Upper lobe of right lung (tissue), 1 donor: ENCODE results near the gene ADTRP. TPM values are rescaled to one million over a fixed set of nuclear protein-coding genes. Genes with fewer than 3 reads are reported as not detected.
A peak's percentile ranks its signal among the peaks of the same experiment; 100 is the strongest.

ENCODE experiments used
- ATAC-seq: fragments of 200-7000 bp; cut with Tn5 transposase; one replicate; pipeline ENCODE4 v1.9.1; 2020; ENCODE audit warnings: mild to moderate bottlenecking, moderate library complexity
- DNase-seq: peaks from one replicate; pipeline ENCODE4 v3.0.0-alpha.2; 2020
- H3K27ac ChIP-seq: fragments of 200-600 bp; one replicate; pipeline ENCODE4 v1.8.0; 2022
- H3K27me3 ChIP-seq: fragments of 200-600 bp; one replicate; pipeline ENCODE4 v1.8.0; 2022; ENCODE audit warnings: mild to moderate bottlenecking
- H3K36me3 ChIP-seq: fragments of 200-600 bp; one replicate; pipeline ENCODE4 v1.8.0; 2022
- H3K4me1 ChIP-seq: fragments of 200-600 bp; one replicate; pipeline ENCODE4 v1.8.0; 2022
- H3K4me3 ChIP-seq: fragments of 200-600 bp; one replicate; pipeline ENCODE4 v1.8.0; 2022; ENCODE audit warnings: mild to moderate bottlenecking
- H3K9me3 ChIP-seq: fragments of 200-600 bp; one replicate; pipeline ENCODE4 v1.8.0; 2022
- intact Hi-C: fragments of 100-400 bp; cut with DNase I; formaldehyde crosslinking; loops from one replicate; pipeline ENCODE4 v1.11.0; 2022
- total RNA-seq: library from RNA; stranded (reverse); fragmentation: NEBNext Ultra II Directional; extraction: Animal tissue kit (Norgen Biotek cat#: 25700); gene quantifications from one replicate; pipeline ENCODE4 v1.2.1, GENCODE V29; 2021
- TF ChIP-seq, protein P1 (sequence below): fragments of 200-600 bp; IDR thresholded peaks from one replicate; pipeline ENCODE4 v1.8.0; 2022; ENCODE audit warnings: antibody characterized with exemption
- donor health status: DM: no; HTN: yes; CAD: no; lungs with severe emphysema.

Gene ADTRP
- total RNA-seq, 1 donor from 2014 or later: 21.0 TPM

DNA sequence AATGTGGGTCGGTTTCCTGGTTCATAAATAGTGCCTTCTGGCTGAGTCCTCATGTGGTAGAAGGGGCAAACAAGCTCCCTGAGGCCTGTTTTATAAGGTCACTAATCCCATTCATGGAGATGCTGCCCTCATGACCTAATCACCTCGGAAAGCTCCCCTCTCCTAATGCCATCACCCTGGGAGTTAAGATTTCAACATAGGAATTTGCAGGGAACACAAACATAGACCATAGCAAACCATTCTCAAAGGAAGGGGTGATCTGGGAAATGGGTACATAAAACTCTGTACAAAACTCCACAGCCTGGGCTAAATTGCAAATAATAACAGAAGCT, 1.5 kb upstream of the ADTRP start:
- Histone ChIP-seq H3K36me3 (no peaks in the 10 kb centered on the region), H3K4me3 (no peak overlapping the region), H3K27ac (no peak overlapping the region), H3K27me3 (no peaks in the 10 kb centered on the region), H3K9me3 (no peaks in the 10 kb centered on the region), H3K4me1 (no peaks in the 10 kb centered on the region)
- DNase-seq (no peak), ATAC-seq (no peak)
- TF ChIP-seq, protein P1, sequence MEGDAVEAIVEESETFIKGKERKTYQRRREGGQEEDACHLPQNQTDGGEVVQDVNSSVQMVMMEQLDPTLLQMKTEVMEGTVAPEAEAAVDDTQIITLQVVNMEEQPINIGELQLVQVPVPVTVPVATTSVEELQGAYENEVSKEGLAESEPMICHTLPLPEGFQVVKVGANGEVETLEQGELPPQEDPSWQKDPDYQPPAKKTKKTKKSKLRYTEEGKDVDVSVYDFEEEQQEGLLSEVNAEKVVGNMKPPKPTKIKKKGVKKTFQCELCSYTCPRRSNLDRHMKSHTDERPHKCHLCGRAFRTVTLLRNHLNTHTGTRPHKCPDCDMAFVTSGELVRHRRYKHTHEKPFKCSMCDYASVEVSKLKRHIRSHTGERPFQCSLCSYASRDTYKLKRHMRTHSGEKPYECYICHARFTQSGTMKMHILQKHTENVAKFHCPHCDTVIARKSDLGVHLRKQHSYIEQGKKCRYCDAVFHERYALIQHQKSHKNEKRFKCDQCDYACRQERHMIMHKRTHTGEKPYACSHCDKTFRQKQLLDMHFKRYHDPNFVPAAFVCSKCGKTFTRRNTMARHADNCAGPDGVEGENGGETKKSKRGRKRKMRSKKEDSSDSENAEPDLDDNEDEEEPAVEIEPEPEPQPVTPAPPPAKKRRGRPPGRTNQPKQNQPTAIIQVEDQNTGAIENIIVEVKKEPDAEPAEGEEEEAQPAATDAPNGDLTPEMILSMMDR: no peak
- intact Hi-C loops: no loop called here

DNA sequence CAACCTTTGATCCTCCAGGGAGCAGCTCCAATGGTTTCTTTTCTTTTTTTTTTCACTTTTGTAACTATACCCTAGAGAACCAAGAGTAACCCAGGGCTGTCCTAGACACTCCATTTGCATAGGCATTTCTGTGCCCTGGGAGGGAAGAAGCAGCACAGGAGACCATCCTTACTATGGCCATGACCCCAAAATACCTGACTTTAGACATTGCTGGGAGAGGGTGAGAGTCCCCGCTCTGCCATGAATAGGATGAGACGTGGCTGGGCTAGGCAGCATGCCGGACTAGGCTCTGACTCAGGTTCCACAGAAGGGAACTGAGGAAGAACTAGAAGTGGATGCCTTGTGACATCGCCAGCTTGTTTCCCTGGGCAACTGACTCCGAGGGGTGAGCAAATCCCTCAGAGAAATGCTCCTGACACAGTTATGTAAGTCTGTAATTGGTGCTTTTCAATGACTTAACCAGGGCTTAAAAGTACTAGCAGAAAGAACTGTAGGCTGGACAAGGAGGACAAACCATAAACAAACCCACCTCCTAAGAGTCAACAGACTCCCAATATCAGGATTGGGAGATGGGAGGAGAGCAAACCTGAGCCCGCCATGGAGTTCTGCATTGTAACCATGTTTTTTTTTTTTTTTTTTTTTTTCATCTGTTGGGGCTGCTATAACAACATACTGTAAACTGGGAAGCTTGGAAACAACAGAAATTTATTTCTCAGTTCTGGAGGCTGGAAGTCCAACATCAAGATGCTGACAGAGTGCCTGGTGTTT, 910 bp upstream of the ADTRP start:
- intact Hi-C loops: no loop called here
- DNase-seq (peak; percentile 72), ATAC-seq (peak; percentile 79)
- no peaks in the 10 kb centered on the region for H3K4me1 ChIP-seq
- H3K36me3 ChIP-seq: no peaks in the 10 kb centered on the region
- no peak overlapping the region for H3K4me3 ChIP-seq
- peak overlapping the region; percentile 4 for H3K27ac ChIP-seq
- no peaks in the 10 kb centered on the region for H3K27me3 ChIP-seq
- H3K9me3 ChIP-seq: no peaks in the 10 kb centered on the region
- TF ChIP-seq, protein P1: no peak

DNA sequence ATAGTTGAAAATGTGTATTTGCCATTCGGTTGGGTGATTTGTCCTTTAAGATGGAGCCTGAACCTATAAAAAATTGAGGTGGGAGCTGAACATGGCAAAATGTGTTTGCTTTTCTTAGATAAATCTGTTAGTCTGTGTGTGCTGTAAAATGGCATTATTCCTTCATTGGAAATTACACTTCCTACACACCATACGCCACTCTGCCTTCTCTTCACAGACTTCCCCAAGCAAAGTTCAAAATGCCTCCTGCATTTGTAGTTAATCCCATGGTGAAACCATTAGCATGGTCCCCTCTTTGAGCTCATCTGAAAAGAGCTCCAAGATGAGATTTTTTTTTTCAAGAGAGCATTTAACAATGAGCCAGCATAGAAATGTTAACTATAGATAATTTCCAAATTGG, 567 bp downstream of the ADTRP start:
- TF ChIP-seq, protein P1: no peak
- Histone ChIP-seq H3K9me3 (no peaks in the 10 kb centered on the region), H3K27me3 (no peaks in the 10 kb centered on the region), H3K27ac (peak overlapping the region; percentile 4), H3K36me3 (no peaks in the 10 kb centered on the region), H3K4me1 (no peaks in the 10 kb centered on the region), H3K4me3 (peak overlapping the region; percentile 9)
- no peak for DNase-seq
- intact Hi-C loops: no loop called here
- no peak for ATAC-seq

DNA sequence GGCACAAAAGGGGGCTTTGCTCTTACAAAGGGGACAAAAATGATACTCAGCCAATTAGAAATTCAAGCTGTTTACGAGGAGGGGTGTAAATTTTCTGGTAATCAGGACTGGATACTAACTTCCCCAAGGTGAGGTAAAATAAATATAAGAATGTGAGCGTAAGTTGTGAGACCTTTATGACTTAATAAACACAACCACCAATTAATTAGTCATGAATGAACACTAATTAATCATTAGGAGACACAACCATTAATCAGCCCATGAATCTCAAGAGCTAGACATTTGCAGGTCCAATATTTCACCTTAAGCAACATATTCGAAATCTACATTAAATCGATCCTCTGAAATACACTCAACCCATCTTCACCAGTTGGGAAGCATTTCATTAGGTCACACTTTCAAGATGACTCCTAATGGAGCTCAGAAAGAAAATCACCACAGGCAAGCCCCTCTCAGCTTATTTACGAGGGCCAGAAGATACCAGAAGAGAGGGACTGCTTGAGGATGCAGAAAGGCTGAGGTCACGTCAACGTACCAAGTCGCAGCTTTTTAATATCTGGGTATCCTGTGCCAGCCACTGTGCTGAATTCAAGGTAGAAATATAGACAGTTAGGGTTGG, 2.7 kb downstream of the ADTRP start:
- no peak overlapping the region for H3K27ac ChIP-seq
- peaks cover 6% of the 10 kb centered on the region for H3K4me1 ChIP-seq
- H3K4me3 ChIP-seq: no peak overlapping the region
- no peaks in the 10 kb centered on the region for H3K36me3 ChIP-seq
- TF ChIP-seq, protein P1: no peak
- ATAC-seq (no peak), DNase-seq (no peak)
- no peaks in the 10 kb centered on the region for H3K9me3 ChIP-seq
- H3K27me3 ChIP-seq: no peaks in the 10 kb centered on the region
- intact Hi-C loops: no loop called here

DNA sequence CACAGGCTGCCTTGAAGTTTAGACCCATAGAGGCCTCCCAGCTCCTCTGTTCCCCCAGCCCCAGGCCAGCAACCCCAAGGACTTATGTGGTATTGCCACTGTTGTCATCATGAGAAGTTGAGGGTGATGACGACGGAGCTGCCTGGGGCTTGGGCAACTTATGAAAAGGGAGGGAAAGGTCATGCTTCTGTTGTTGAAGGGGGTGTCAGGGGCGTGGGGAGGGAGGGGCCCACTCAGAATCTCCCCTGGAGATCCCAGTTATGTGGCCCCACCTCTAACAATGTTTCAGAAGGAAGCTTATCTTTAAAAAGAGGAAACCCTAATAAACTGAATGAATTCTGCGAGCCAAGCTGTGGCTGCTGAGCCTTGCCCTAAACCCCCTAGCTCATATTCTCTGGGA, 4.2 kb downstream of the ADTRP start:
- TF ChIP-seq, protein P1: no peak
- Histone ChIP-seq H3K9me3 (no peaks in the 10 kb centered on the region), H3K4me1 (peaks cover 19% of the 10 kb centered on the region), H3K27ac (no peak overlapping the region), H3K27me3 (no peaks in the 10 kb centered on the region), H3K36me3 (no peaks in the 10 kb centered on the region), H3K4me3 (no peak overlapping the region)
- DNase-seq (no peak), ATAC-seq (peak; percentile 11)
- intact Hi-C loops: no loop called here
